ENCODE data around the gene CLEC16A.
A peak's percentile ranks its signal among the peaks of the same experiment; 100 is the strongest.

The CLEC16A gene

DNA sequence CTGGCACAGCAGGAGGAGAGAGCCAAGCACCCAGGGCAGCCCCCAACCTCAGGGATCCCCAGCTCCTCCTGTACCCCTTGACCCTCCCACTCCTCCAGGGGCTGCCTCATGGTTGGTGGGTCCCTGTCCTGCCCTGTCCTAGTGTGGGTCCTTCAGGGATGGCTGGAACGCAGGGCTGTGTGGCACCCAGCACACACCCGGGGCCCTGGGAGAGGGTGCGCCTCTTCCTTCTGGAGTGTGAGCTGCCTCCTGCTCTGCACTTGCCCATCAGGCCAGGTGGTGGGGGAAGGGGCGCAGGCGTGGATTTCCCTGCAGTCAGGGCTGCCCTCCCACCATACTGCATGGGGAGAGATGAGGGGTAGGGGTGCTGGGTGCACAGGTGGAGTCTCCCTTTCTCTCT is 269.0 kb downstream of the CLEC16A start:
- Histone ChIP-seq H3K9ac (ENCODE audit: low read depth, low read length) (no peak overlapping the region), H3K27me3 (ENCODE audit: insufficient read depth, low read length, poor library complexity) (no peaks in the 10 kb centered on the region), H3K79me2 (ENCODE audit: insufficient read depth, low read length) (no peaks in the 10 kb centered on the region), H3K4me1 (ENCODE audit: insufficient read depth, low read length) (peaks cover 10% of the 10 kb centered on the region), H3K36me3 (ENCODE audit: insufficient read depth, low read length) (no peaks in the 10 kb centered on the region), H4K20me1 (ENCODE audit: insufficient read depth, low read length) (no peaks in the 10 kb centered on the region), H3K27ac (ENCODE audit: low read length) (peak overlapping the region; percentile 49), H3K4me2 (ENCODE audit: insufficient read depth, low read length) (no peak overlapping the region), H3K9me3 (ENCODE audit: insufficient read depth, low read length, severe bottlenecking) (peaks cover 10% of the 10 kb centered on the region), H3K4me3 (ENCODE audit: low read depth in 1 of 2, low read length in 2 of 2) (no peak overlapping the region), H2AFZ (ENCODE audit: low read depth, low read length) (no peak overlapping the region)
- TF ChIP-seq CTCF (IDR thresholded peaks at IDR 0.05; ENCODE audit: borderline replicate concordance, extremely low read depth, low read length, poor library complexity, severe bottlenecking) = no peak
- ATAC-seq (ENCODE audit: insufficient read depth, low read depth) (peak; percentile 20; the same call in 2 of the 3 replicates), DNase-seq (no peak)

DNA sequence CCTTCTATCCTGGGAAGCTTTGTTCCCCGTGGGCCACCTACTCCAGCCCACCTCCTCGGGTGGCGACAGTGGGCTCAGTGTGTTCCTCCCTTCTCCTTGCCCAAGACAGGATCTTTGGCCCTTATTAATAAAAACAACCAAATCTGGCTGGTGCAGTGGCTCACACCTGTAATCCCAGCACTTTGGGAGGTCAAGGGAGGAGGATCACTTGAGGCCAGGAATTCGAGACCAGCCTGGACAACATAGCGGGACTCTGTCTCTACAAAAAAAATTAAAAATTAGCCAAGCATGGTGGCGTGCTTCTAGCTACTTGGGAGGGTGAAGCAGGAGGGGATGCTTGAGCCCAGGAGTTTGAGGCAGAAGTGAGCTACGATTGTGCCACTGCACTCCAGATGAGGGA is 269.4 kb downstream of the CLEC16A start:
- Histone ChIP-seq H4K20me1 (ENCODE audit: insufficient read depth, low read length) (no peaks in the 10 kb centered on the region), H3K27ac (ENCODE audit: low read length) (peak overlapping the region; percentile 49), H2AFZ (ENCODE audit: low read depth, low read length) (no peak overlapping the region), H3K9me3 (ENCODE audit: insufficient read depth, low read length, severe bottlenecking) (peaks cover 15% of the 10 kb centered on the region), H3K4me3 (ENCODE audit: low read depth in 1 of 2, low read length in 2 of 2) (no peak overlapping the region), H3K36me3 (ENCODE audit: insufficient read depth, low read length) (no peaks in the 10 kb centered on the region), H3K4me1 (ENCODE audit: insufficient read depth, low read length) (peaks cover 10% of the 10 kb centered on the region), H3K27me3 (ENCODE audit: insufficient read depth, low read length, poor library complexity) (no peaks in the 10 kb centered on the region), H3K79me2 (ENCODE audit: insufficient read depth, low read length) (no peaks in the 10 kb centered on the region), H3K4me2 (ENCODE audit: insufficient read depth, low read length) (no peak overlapping the region), H3K9ac (ENCODE audit: low read depth, low read length) (no peak overlapping the region)
- TF ChIP-seq CTCF (IDR thresholded peaks at IDR 0.05; ENCODE audit: borderline replicate concordance, extremely low read depth, low read length, poor library complexity, severe bottlenecking) = no peak
- DNase-seq (no peak), ATAC-seq (ENCODE audit: insufficient read depth, low read depth) (no peak)

GRCh38 chr16:11215935-11216556 is 271.7 kb downstream of the CLEC16A start:
- H3K9me3 ChIP-seq (ENCODE audit: insufficient read depth, low read length, severe bottlenecking) = peaks cover 16% of the 10 kb centered on the region
- no peak for ATAC-seq (ENCODE audit: insufficient read depth, low read depth)

More at GRCh38 chr16:11215935-11216556, 271.7 kb downstream of the CLEC16A start:
- no peak for TF ChIP-seq EZH2 (IDR thresholded peaks at IDR 0.05; ENCODE audit: borderline replicate concordance, low read depth, low read length, severe bottlenecking)
- TF ChIP-seq CTCF (IDR thresholded peaks at IDR 0.05; ENCODE audit: borderline replicate concordance, extremely low read depth, low read length, poor library complexity, severe bottlenecking) = no peak
- H3K9ac ChIP-seq (ENCODE audit: low read depth, low read length) = no peak overlapping the region
- H3K27me3 ChIP-seq (ENCODE audit: insufficient read depth, low read length, poor library complexity) = no peaks in the 10 kb centered on the region
- no peaks in the 10 kb centered on the region for H3K79me2 ChIP-seq (ENCODE audit: insufficient read depth, low read length)
- peaks cover 23% of the 10 kb centered on the region for H3K4me1 ChIP-seq (ENCODE audit: insufficient read depth, low read length)
- no peaks in the 10 kb centered on the region for H3K36me3 ChIP-seq (ENCODE audit: insufficient read depth, low read length)
- no peak overlapping the region for H2AFZ ChIP-seq (ENCODE audit: low read depth, low read length)
- no peak overlapping the region; the same call in 1 of the 2 replicates for H3K27ac ChIP-seq (ENCODE audit: low read length)
- DNase-seq = no peak
- H3K4me2 ChIP-seq (ENCODE audit: insufficient read depth, low read length) = no peak overlapping the region
- no peaks in the 10 kb centered on the region for H4K20me1 ChIP-seq (ENCODE audit: insufficient read depth, low read length)
- H3K4me3 ChIP-seq (ENCODE audit: low read depth in 1 of 2, low read length in 2 of 2) = no peak overlapping the region
